Panc1 (cell line): ENCODE data around the gene HAGH. TPM values are rescaled to one million over a fixed set of nuclear protein-coding genes. Genes with fewer than 3 reads are reported as not detected.

Experiments used
- ATAC-seq: fragments of 200-7000 bp; cut with Tn5 transposase; 2 replicates; pipeline ENCODE4 v1.9.1; 2020; ENCODE audit warnings: mild to moderate bottlenecking, moderate library complexity
- BruUV-seq: library from RNA; stranded (reverse); fragments of 400-500 nt; replicated peaks from 2 replicates; lab custom pipeline; 2021; lab: Mats Ljungman, UMichigan
- CTCF ChIA-PET: fragments of 300-600 bp; sonication (Branson Sonifier 250); formaldehyde crosslinking; loops from one replicate; lab custom pipeline; 2022; ENCODE audit warnings: antibody characterized with exemption; lab: Charles Lee
- POLR2A ChIA-PET: fragments of 300-600 bp; sonication (Branson Sonifier 250); formaldehyde crosslinking; loops from one replicate; lab custom pipeline; 2022; ENCODE audit warnings: antibody characterized with exemption; lab: Charles Lee
- DNase-seq: peaks from one replicate; pipeline ENCODE4 v3.0.0-alpha.2; 2010; ENCODE audit warnings: low read depth, low spot score
- H3K27ac ChIP-seq: 2 replicates; pipeline ENCODE4 v1.5.1; 2011; ENCODE audit warnings: mild to moderate bottlenecking, low read length, inconsistent platforms
- H3K27me3 ChIP-seq: fragments of 200-500 bp; sonication (Bioruptor generic); 2 replicates; pipeline ENCODE4 v1.6.0; 2014; ENCODE audit warnings: low read length, inconsistent platforms; ENCODE audit not compliant: control insufficient read depth, insufficient read depth
- H3K36me3 ChIP-seq: fragments of 200-500 bp; sonication (Bioruptor generic); 2 replicates; pipeline ENCODE4 v1.5.1; 2014; ENCODE audit warnings: inconsistent platforms, mild to moderate bottlenecking, low read length, moderate library complexity; ENCODE audit not compliant: control insufficient read depth, insufficient read depth
- H3K4me1 ChIP-seq: 2 replicates; pipeline ENCODE4 v1.5.1; 2011; ENCODE audit warnings: inconsistent platforms, mild to moderate bottlenecking, low read length, moderate library complexity; ENCODE audit not compliant: control insufficient read depth, insufficient read depth
- H3K4me3 ChIP-seq, 2 experiments: 2 replicates each; pipeline ENCODE4 v1.5.1; 2011 to 2012; ENCODE audit warnings: low read depth in 2 of 2, low read length in 2 of 2, mild to moderate bottlenecking in 2 of 2, inconsistent platforms in 1 of 2, moderate library complexity in 1 of 2
- H3K9me3 ChIP-seq: fragments of 200-500 bp; sonication (Bioruptor generic); 2 replicates; pipeline ENCODE4 v1.5.1; 2014; ENCODE audit warnings: low read depth, mild to moderate bottlenecking, inconsistent platforms, low read length, moderate library complexity; ENCODE audit not compliant: control insufficient read depth, insufficient read depth
- CTCF ChIP-seq: fragments of 450-650 bp; IDR thresholded peaks from 2 replicates; pipeline ENCODE4 v1.5.1; 2017; ENCODE audit warnings: mild to moderate bottlenecking
- POLR2AphosphoS5 ChIP-seq: IDR thresholded peaks from 2 replicates; pipeline ENCODE4 v1.6.1; 2012; ENCODE audit warnings: mild to moderate bottlenecking, low read depth, low read length, moderate library complexity
- REST ChIP-seq, 2 experiments: IDR thresholded peaks; 2 replicates each; pipeline ENCODE4 v1.6.1; 2011 to 2012; ENCODE audit warnings: low read depth in 2 of 2, control low read depth in 1 of 2, low read length in 1 of 2, mild to moderate bottlenecking in 1 of 2, moderate library complexity in 1 of 2; ENCODE audit not compliant: insufficient read depth in 1 of 2
- SIN3A ChIP-seq: IDR thresholded peaks from 2 replicates; pipeline ENCODE4 v1.6.1; 2012; ENCODE audit warnings: low read depth, mild to moderate bottlenecking, low read length, moderate library complexity, borderline replicate concordance; ENCODE audit not compliant: insufficient read depth
- TCF7L2 ChIP-seq: IDR thresholded peaks from 2 replicates; pipeline ENCODE4 v1.6.1; 2011; ENCODE audit warnings: mild to moderate bottlenecking, low read depth, low read length, inconsistent platforms
- in situ Hi-C: cut with HindIII; loops from 2 replicates; pipeline ENCODE4 v1.10.0; 2016; ENCODE audit warnings: low sequenced_read_pairs, low pct_unique_long_range_greater_than_20kb
- intact Hi-C: fragments of 100-400 bp; cut with micrococcal nuclease; formaldehyde crosslinking; loops from one replicate; pipeline ENCODE4 v1.10.0; 2022; ENCODE audit not compliant: unreplicated experiment
- total RNA-seq: library from RNA; stranded (reverse); gene quantifications from one replicate; pipeline ENCODE4 v1.2.1, GENCODE V29; 2021; ENCODE audit not compliant: unreplicated experiment

Gene HAGH
- total RNA-seq, 1 experiment from 2014 or later, result 58.9 TPM

DNA sequence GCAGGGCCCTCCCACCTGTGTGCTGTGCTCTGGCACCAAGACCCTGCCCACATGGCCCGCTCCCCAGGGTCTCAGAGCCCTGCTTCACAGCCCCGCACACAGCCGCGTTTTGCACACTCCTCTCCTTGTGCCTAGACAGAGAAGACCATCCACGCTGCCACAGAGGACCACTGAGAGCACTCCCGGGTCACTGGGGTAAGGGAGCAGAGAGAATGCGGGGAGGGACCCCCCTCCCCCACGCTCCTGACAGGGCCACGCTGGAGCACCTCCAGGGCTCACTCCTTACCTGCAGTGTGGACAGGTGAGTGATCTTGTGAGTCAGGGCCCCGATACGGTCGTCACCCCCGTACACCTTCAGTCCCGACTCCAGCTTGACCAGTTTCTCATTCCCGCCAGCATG, 7.0 kb downstream of the HAGH start:
- H3K27ac ChIP-seq, result no peak overlapping the region
- H3K4me3 ChIP-seq, result no peak overlapping the region
- intact Hi-C loops (no loop called here), in situ Hi-C loops (no loop called here)
- H3K27me3 ChIP-seq, result no peaks in the 10 kb centered on the region
- no peak for ATAC-seq
- POLR2A ChIA-PET, result no interaction called here
- CTCF ChIA-PET, result no interaction called here
- no peak for TF ChIP-seq TCF7L2
- TF ChIP-seq POLR2AphosphoS5, result no peak
- no peak for TF ChIP-seq SIN3A
- TF ChIP-seq REST (IDR thresholded peaks at IDR 0.05; ENCODE audit: insufficient read depth in 1 of 2, low read depth in 2 of 2, low read length in 1 of 2), result no peak
- TF ChIP-seq CTCF, result no peak
- DNase-seq, result no peak
- H3K4me1 ChIP-seq, result 0 out of 2 replicates have a peak, but pooled peaks cover 6% of the 10 kb centered on the region
- no TSS peak for BruUV-seq
- H3K36me3 ChIP-seq, result no peaks in the 10 kb centered on the region
- H3K9me3 ChIP-seq, result no peaks in the 10 kb centered on the region

- H3K9me3 ChIP-seq, result no peaks in the 10 kb centered on the region
- POLR2A ChIA-PET, result no interaction called here
- in situ Hi-C loops (no loop called here), intact Hi-C loops (no loop called here)
- TF ChIP-seq CTCF, result no peak
- TF ChIP-seq TCF7L2, result no peak
- TF ChIP-seq REST (IDR thresholded peaks at IDR 0.05; ENCODE audit: insufficient read depth in 1 of 2, low read depth in 2 of 2, low read length in 1 of 2), result no peak
- TF ChIP-seq SIN3A, result no peak
- no peak for TF ChIP-seq POLR2AphosphoS5
- H3K4me3 ChIP-seq, result no peak overlapping the region
- no TSS peak for BruUV-seq
- CTCF ChIA-PET, result interaction anchor here (0.6 kb wide), 1 partner anchor 15 kb away, joined by 8 read pairs; no protein-coding TSS in a partner anchor
- H3K27ac ChIP-seq, result no peak overlapping the region
- 0 out of 2 replicates have a peak, but pooled peaks cover under 1% of the 10 kb centered on the region for H3K4me1 ChIP-seq
- no peaks in the 10 kb centered on the region for H3K27me3 ChIP-seq
- DNase-seq, result no peak
- ATAC-seq, result no peak
- H3K36me3 ChIP-seq, result no peaks in the 10 kb centered on the region
These were observed 7.6 kb downstream of the HAGH start for GRCh38 chr16:1818873-1819525.
